Karpas-422 (cell line): ENCODE data around the gene DNTT. TPM values are rescaled to one million over a fixed set of nuclear protein-coding genes. Genes with fewer than 3 reads are reported as not detected.

Experiments used
- DNase-seq: peaks from one replicate; pipeline ENCODE4 v3.0.0-alpha.2; 2015
- H2AFZ ChIP-seq: fragments of 200-600 bp; sonication (generic); 2 replicates; pipeline ENCODE4 v1.6.1; 2014; ENCODE audit warnings: antibody characterized with exemption, low read length, mixed read lengths
- H3K27ac ChIP-seq: fragments of 200-600 bp; sonication (generic); 2 replicates; pipeline ENCODE4 v1.5.1; 2014; ENCODE audit warnings: mild to moderate bottlenecking, low read length, moderate library complexity
- H3K27me3 ChIP-seq: fragments of 200-600 bp; sonication (generic); 2 replicates; pipeline ENCODE4 v1.6.1; 2014; ENCODE audit warnings: low read length, mixed read lengths
- H3K36me3 ChIP-seq: fragments of 200-600 bp; sonication (generic); 2 replicates; pipeline ENCODE4 v1.6.1; 2014; ENCODE audit warnings: low read length, mixed read lengths; ENCODE audit not compliant: insufficient read depth
- H3K4me1 ChIP-seq: fragments of 200-600 bp; sonication (generic); 2 replicates; pipeline ENCODE4 v1.6.1; 2014; ENCODE audit warnings: mild to moderate bottlenecking, low read length, mixed read lengths
- H3K4me2 ChIP-seq: fragments of 200-600 bp; sonication (generic); 2 replicates; pipeline ENCODE4 v1.6.1; 2014; ENCODE audit warnings: low read length, low read depth, mild to moderate bottlenecking; ENCODE audit not compliant: poor library complexity, severe bottlenecking
- H3K4me3 ChIP-seq: fragments of 200-600 bp; sonication (generic); 2 replicates; pipeline ENCODE4 v1.5.1; 2014; ENCODE audit warnings: mild to moderate bottlenecking, antibody characterized with exemption, low read length, mixed read lengths
- H3K79me2 ChIP-seq: fragments of 200-600 bp; sonication (generic); 2 replicates; pipeline ENCODE4 v1.6.1; 2014; ENCODE audit warnings: mild to moderate bottlenecking, low read length, mixed read lengths
- H3K9ac ChIP-seq: fragments of 200-600 bp; sonication (generic); 2 replicates; pipeline ENCODE4 v1.6.0; 2014; ENCODE audit warnings: low read length
- H3K9me2 ChIP-seq: fragments of 200-600 bp; sonication (generic), shearing (Covaris generic); replicated peaks from 2 replicates; pipeline ENCODE4 v1.6.0; 2014; ENCODE audit warnings: mild to moderate bottlenecking, low read length, moderate library complexity; ENCODE audit not compliant: insufficient read depth
- H3K9me3 ChIP-seq: fragments of 300-700, 200-600 bp; sonication (generic); 2 replicates; pipeline ENCODE4 v1.6.1; 2014; ENCODE audit warnings: low read length, mixed read lengths
- H4K20me1 ChIP-seq: fragments of 200-600 bp; sonication (generic); 2 replicates; pipeline ENCODE4 v1.6.1; 2014; ENCODE audit warnings: mild to moderate bottlenecking, antibody characterized with exemption, low read length, low read depth; ENCODE audit not compliant: insufficient read depth
- total RNA-seq: library from RNA; depleted of rRNA; stranded (reverse); fragments of >200 nt; shearing (Covaris generic); gene quantifications from 2 replicates; pipeline ENCODE4 v1.2.3, GENCODE V29; 2014; ENCODE audit warnings: low replicate concordance

The DNTT gene
- total RNA-seq, 1 experiment from 2014 or later, result not detected

DNA sequence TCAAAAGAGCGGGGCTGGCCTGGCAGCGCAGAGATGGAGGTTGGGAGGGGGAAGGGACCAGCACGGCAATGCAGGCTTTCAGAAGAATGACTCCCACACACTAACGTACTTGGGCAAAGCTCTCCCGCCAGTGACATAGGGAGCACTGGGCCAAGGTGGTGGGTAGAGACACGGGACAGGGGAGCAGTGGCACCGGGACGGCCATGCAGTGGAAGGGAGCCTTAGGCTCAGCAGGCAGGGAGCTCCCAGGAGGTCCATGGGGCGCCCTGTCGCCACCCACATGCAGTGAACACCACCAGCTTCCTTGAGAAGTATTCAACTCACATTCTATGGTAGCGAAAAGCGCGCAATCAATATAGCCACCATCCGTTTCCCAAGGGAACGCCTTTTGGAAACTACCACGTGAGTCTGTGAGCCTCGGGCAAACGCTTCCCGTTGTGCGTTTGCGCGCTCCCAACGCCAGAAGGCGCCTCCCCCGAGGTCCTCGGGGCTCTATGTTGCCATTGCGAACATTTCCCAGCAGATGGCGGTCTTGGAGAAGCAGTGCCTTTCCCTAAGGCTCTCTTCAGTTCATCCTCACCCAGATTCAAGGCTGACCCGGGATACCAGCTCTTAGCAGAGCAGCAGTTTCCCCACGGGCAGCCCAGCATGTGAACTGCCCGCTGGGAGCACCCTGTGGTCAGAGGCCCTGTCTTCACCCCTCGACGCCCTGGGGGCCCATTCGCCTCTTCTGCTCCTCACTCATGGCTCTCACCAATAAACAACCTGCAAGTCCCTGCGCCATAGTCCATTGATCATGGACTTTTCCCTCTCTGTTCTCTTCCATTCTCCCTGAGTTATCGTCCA, 71.0 kb downstream of the DNTT start:
- Histone ChIP-seq H4K20me1 (no peaks in the 10 kb centered on the region), H3K9ac (peak overlapping the region; percentile 49), H3K9me2 (no peaks in the 10 kb centered on the region), H3K4me1 (peaks cover 15% of the 10 kb centered on the region), H3K27ac (no peak overlapping the region), H3K4me2 (peak overlapping the region; percentile 70), H2AFZ (peak overlapping the region; percentile 86), H3K36me3 (no peaks in the 10 kb centered on the region), H3K27me3 (no peaks in the 10 kb centered on the region), H3K9me3 (no peaks in the 10 kb centered on the region), H3K4me3 (peak overlapping the region; percentile 62), H3K79me2 (no peaks in the 10 kb centered on the region)
- DNase-seq, result peak; percentile 87

DNA sequence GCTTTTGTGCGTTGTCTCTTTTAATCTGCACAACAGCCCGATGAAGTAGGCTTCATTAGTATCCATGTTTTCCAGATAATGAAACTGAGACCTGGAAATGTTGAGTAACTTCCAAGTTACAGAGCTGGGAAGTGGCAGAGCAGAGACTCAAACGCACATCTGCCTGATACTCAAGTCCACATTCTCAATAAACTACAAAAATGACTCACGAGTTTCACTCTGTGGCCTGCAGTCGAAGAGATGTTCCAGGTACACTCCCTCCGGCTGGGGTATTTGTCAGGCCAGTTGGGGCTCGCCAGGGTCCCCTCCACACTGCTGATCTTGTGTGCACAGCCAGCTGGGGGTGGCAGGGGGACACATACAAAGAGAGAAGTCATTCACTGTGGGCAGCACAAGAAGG, 72.2 kb downstream of the DNTT start:
- no peaks in the 10 kb centered on the region for H3K27me3 ChIP-seq
- no peaks in the 10 kb centered on the region for H3K9me2 ChIP-seq
- H4K20me1 ChIP-seq, result no peaks in the 10 kb centered on the region
- DNase-seq, result no peak
- H3K4me2 ChIP-seq, result no peak overlapping the region
- H3K4me1 ChIP-seq, result peaks cover 15% of the 10 kb centered on the region
- H3K4me3 ChIP-seq, result no peak overlapping the region
- H3K79me2 ChIP-seq, result no peaks in the 10 kb centered on the region
- H3K9ac ChIP-seq, result no peak overlapping the region
- no peaks in the 10 kb centered on the region for H3K9me3 ChIP-seq
- H3K27ac ChIP-seq, result no peak overlapping the region
- H2AFZ ChIP-seq, result no peak overlapping the region
- no peaks in the 10 kb centered on the region for H3K36me3 ChIP-seq

DNA sequence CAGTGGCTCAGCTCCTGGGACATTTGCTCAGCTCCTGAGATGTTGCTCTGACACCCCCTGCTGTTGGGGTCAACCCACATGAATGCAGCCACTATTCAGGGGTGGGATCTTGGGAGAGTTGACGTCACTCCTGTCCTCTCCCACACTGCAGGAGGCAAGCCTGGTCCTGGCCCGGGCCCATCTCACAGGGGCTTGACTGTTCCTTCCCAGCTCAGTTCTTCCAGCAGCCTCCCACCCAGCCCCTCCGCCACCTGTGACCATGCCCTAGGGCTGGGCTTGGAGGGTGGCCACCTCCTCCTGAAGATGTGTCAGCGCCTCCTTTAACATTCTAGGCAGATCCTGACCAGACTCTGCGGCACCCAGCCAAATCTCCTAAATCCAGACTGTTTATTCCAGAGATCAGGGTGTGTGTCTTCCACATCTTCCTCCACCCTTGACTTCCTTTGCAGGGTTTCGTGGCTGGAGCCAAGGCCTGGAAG, 73.6 kb downstream of the DNTT start:
- H4K20me1 ChIP-seq, result no peaks in the 10 kb centered on the region
- no peak overlapping the region for H3K4me2 ChIP-seq
- no peak overlapping the region for H3K27ac ChIP-seq
- H3K9me2 ChIP-seq, result no peaks in the 10 kb centered on the region
- H3K9ac ChIP-seq, result no peak overlapping the region
- peaks cover 15% of the 10 kb centered on the region for H3K4me1 ChIP-seq
- no peaks in the 10 kb centered on the region for H3K9me3 ChIP-seq
- H2AFZ ChIP-seq, result no peak overlapping the region
- no peaks in the 10 kb centered on the region for H3K79me2 ChIP-seq
- H3K4me3 ChIP-seq, result no peak overlapping the region
- no peak for DNase-seq
- H3K36me3 ChIP-seq, result no peaks in the 10 kb centered on the region
- H3K27me3 ChIP-seq, result no peaks in the 10 kb centered on the region

DNA sequence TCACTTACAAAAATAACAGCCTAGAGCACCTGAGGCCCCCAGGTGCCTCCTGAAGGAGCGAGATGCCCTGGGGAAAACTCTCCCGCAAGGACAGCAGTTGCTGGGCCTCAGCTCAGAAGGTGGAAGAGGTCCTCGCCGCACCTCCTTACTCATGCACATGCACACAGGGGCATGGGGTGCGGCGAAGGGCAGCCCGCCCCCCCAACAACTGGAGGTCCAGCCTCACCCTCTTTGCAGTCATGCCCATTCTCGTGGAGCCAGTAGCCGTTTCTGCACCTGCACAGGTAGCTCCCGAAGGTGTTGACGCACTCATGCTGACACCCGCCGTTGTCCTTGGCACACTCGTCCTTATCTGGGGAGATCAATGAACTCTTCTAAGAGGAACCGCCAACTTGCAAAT, 74.5 kb downstream of the DNTT start:
- no peak overlapping the region for H2AFZ ChIP-seq
- no peak overlapping the region for H3K9ac ChIP-seq
- H3K4me2 ChIP-seq, result no peak overlapping the region
- no peaks in the 10 kb centered on the region for H3K27me3 ChIP-seq
- no peaks in the 10 kb centered on the region for H3K36me3 ChIP-seq
- no peaks in the 10 kb centered on the region for H3K79me2 ChIP-seq
- DNase-seq, result no peak
- peaks cover 15% of the 10 kb centered on the region for H3K4me1 ChIP-seq
- H4K20me1 ChIP-seq, result no peaks in the 10 kb centered on the region
- no peak overlapping the region for H3K4me3 ChIP-seq
- H3K27ac ChIP-seq, result no peak overlapping the region
- no peaks in the 10 kb centered on the region for H3K9me2 ChIP-seq
- H3K9me3 ChIP-seq, result no peaks in the 10 kb centered on the region

DNA sequence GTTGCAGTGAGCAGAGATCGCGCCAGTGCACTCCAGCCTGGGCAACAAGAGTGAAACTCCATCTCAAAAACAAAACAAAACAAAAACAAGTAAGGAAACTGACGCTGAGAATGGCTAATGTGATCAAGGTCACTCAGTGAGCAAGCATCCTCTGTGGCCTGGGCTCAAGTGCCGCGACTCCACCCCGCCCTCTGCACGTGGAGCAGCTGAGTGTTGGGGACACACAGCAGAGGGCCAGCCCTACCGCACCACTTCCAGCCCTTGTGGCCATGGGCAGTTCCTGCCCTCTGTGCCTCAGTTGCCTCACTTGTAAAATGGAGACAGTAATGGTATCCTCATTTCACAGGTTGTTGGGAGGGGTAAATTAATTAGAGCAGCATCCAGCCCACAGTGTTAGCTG, 75.5 kb downstream of the DNTT start:
- H3K27me3 ChIP-seq, result no peaks in the 10 kb centered on the region
- H4K20me1 ChIP-seq, result no peaks in the 10 kb centered on the region
- peaks cover 13% of the 10 kb centered on the region for H3K4me1 ChIP-seq
- H3K27ac ChIP-seq, result no peak overlapping the region
- H3K36me3 ChIP-seq, result no peaks in the 10 kb centered on the region
- no peaks in the 10 kb centered on the region for H3K9me2 ChIP-seq
- H3K9me3 ChIP-seq, result no peaks in the 10 kb centered on the region
- H3K4me2 ChIP-seq, result no peak overlapping the region
- no peak overlapping the region for H3K4me3 ChIP-seq
- no peak for DNase-seq
- H2AFZ ChIP-seq, result no peak overlapping the region
- no peaks in the 10 kb centered on the region for H3K79me2 ChIP-seq
- no peak overlapping the region for H3K9ac ChIP-seq

DNA sequence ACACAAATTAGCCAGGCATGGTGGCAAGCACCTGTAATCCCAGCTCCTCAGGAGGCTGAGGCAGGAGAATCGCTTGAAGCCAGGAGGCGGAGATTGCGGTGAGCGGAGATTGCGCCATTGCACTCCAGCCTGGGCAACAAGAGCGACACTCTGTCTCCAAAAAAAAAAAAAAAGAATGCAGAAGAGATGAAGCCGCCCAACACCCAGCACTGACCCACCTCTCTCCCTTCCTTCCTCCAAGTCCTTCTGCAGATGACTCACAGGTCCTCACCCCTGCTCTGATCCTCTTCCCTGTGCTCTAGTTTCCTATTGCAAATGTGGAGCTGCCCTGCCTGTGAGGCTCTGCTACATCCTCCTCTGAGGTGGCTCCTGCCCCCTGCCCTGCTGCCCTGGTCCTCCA, 76.6 kb downstream of the DNTT start:
- H3K27me3 ChIP-seq, result no peaks in the 10 kb centered on the region
- no peak overlapping the region for H2AFZ ChIP-seq
- H3K27ac ChIP-seq, result no peak overlapping the region
- no peak for DNase-seq
- H3K4me3 ChIP-seq, result no peak overlapping the region
- no peaks in the 10 kb centered on the region for H3K9me2 ChIP-seq
- H3K79me2 ChIP-seq, result no peaks in the 10 kb centered on the region
- H4K20me1 ChIP-seq, result no peaks in the 10 kb centered on the region
- H3K9me3 ChIP-seq, result no peaks in the 10 kb centered on the region
- no peak overlapping the region for H3K9ac ChIP-seq
- peaks cover 4% of the 10 kb centered on the region for H3K4me1 ChIP-seq
- H3K36me3 ChIP-seq, result no peaks in the 10 kb centered on the region
- no peak overlapping the region for H3K4me2 ChIP-seq

DNA sequence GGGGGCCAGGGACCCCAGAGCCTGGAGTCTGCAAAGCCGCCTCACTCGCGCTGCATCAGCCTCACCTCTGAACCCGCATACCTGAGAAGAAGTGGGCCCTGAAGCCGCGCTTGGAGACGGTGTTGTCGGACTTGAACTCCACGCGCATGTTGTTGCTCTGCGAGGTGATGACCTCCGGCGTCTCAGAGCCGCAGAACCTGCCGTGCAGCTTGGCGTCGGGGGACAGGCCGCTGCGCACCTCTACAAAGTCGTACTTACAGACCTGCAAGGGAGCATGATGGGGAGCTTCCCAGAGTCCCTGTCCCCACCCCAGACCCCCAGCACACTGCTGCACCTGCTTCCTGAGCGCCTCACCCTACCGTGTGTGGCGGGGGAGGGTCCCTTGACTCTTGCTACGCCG, 80.3 kb downstream of the DNTT start:
- Histone ChIP-seq H3K27me3 (no peaks in the 10 kb centered on the region), H3K9ac (no peak overlapping the region), H3K4me2 (no peak overlapping the region), H3K79me2 (no peaks in the 10 kb centered on the region), H3K4me1 (no peaks in the 10 kb centered on the region), H4K20me1 (no peaks in the 10 kb centered on the region), H3K36me3 (no peaks in the 10 kb centered on the region), H3K9me2 (no peaks in the 10 kb centered on the region), H3K4me3 (no peak overlapping the region), H3K9me3 (no peaks in the 10 kb centered on the region), H3K27ac (no peak overlapping the region), H2AFZ (no peak overlapping the region)
- DNase-seq, result no peak

DNA sequence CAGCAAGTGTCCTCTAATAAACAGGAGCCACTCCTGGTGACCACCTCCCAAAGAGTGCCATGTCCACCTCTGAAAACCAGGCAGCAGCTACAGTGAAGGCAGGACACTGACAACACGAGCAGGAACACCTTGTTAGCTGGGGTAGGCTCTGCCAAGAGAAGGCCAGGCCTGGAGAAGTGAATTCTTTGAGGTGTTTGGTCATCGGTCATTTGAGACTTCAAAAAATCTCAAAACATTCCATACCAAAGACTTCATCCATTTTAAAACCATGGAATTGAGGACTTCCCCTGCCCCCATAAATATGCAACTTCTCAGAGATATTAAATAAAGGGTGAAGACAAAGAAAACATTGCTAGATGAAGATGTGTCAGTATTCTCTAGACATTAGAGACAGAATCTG, 82.9 kb downstream of the DNTT start:
- Histone ChIP-seq H3K36me3 (no peaks in the 10 kb centered on the region), H3K9me3 (no peaks in the 10 kb centered on the region), H3K79me2 (no peaks in the 10 kb centered on the region), H2AFZ (no peak overlapping the region), H3K27ac (no peak overlapping the region), H4K20me1 (no peaks in the 10 kb centered on the region), H3K4me2 (no peak overlapping the region), H3K4me3 (no peak overlapping the region), H3K27me3 (no peaks in the 10 kb centered on the region), H3K9ac (no peak overlapping the region), H3K9me2 (no peaks in the 10 kb centered on the region), H3K4me1 (no peaks in the 10 kb centered on the region)
- no peak for DNase-seq
